CD4-positive, alpha-beta T cell treated with Interleukin-21 for 1 hour (primary cell): ENCODE measurements around the gene PLEKHA6.

Experiments used
- DNase-seq: peaks from one replicate; pipeline ENCODE4 v3.0.0-alpha.2; 2020

Gene PLEKHA6

DNA sequence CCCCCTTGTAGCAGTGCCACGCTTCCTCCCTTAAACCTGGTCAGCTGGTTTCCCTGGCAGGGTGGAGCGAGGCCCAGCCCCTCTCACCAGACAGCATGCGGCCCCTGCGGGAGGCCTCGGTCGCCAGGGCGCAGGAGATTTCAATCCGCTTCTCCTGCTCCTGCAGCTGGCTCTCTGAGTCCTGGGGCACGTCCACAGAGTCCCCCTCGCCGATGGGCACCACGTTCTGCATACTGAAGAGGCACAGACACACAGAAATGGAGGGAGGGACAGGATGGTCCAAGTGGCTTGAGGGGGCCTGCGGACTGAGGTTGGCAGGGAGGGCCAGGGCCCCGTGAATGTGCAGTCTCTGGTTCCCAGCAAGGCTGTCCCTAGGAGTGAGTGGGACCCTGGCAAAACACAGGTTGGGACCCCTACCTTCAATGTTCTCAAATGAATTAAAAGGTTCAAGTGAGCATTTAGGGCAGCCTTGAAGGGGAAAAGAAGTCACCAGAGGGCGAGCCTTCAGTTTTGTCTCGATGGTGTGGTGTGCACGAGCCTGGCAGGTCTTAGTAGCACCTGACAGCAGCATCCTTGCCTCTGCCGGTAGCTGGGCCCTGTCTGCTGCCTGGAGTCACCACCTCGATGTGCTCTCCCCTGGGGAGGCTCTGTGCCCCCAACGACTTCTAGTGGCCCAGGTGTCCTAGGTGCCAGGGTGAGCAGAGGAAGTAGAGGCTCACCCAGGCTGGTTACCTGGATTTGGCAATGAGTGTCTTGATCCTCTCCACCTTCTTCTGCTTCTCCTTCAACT, 131.5 kb downstream of the PLEKHA6 start:
- no peak for DNase-seq

DNA sequence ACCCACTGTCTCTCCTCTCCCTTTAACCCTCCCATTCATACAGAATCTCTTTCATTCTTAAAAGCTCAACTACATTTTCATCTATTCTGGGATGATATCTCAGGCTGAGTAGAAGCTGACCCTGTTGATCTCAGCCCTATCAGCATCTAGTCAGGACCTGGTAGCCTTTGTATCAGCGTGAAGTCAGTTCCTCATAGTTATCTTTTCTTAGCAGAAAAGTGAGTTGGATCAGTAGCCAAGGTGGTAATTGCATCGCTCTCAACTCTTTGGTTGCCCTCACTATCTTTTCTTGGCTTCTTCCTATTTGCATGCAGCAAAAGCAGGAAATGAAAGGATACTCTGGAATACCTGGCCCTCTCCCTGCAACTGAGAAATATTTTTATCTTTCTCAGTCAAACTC, 132.4 kb downstream of the PLEKHA6 start:
- DNase-seq: no peak

GRCh38 chr1:204225841-204226735, 133.6 kb downstream of the PLEKHA6 start:
- DNase-seq: no peak

- no peak for DNase-seq
Observed at GRCh38 chr1:204224655-204225054, 135.1 kb downstream of the PLEKHA6 start.

DNA sequence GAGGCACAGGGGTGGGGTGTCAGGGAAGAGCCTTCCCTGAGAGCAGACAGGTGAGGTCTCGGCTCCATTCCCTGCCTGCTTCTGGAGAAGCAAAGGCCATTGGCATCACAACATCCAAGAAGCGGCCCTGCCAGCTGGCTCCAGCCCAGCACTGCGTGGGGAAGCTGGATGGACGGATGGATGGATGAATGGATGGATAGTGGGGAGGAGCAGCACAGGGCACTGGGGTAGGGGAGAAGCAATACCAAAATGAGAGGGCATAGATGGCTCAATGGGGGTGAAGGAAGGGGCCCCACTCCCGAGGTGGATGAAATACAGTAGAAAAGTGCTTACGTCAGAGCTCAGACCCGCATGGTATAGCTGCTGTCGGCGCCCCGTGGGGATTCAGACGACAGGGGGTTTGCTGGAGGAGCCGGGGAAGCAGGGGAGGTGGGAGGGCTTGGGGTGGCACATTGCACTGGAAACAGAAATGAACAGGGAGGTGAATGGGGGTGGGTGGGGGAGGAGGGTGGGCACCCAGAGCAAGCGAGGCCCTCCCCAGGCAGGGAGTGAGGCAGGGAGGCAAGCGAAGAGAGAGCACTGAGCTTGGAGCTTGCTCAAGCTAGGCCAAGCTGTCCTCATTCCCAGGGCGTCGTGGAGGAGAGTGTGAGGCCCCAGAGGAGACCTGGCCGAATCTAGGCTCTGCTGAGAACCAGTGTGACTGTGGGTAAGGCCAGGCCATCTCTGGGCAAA, 136.4 kb downstream of the PLEKHA6 start:
- no peak for DNase-seq

DNA sequence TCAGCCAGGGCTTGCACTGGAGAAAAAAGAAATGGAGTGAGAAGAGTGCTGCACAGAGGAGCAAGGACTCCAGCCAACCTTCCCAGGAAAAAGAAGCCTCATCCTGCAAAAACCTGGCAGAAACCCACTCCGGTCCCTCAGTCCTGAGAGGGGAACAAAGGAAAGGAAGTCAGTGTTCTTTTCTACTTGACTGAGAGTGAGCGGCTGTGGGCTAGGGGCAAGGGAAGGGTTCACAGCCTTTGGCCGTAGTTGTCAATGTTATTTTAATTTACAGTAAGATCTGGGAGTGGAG, 137.0 kb downstream of the PLEKHA6 start:
- DNase-seq: no peak

GRCh38 chr1:204222006-204222763, 137.5 kb downstream of the PLEKHA6 start:
- DNase-seq: no peak

DNA sequence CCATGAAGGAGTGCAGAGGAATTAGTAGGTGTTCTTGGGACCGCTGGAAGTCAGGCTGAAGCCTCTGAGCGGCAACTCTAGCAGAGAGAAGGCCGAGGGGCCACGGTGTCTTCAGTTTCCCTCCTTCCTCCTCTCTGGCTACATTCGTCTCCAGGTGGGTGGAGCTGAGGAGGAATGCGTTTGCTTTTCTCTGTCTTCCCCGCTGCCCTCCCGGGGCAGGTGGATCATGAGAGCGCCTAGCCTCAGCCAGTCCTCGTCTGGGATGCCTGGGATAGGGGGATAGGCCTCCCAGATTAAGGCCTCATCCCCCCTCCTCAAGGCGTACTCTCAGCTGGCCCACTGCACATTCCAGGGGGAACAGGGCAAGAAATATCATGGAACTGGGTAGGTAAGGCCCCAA, 138.5 kb downstream of the PLEKHA6 start:
- no peak for DNase-seq

GRCh38 chr1:204219971-204220616, 139.6 kb downstream of the PLEKHA6 start:
- no peak for DNase-seq

GRCh38 chr1:204218552-204218951, 141.2 kb downstream of the PLEKHA6 start:
- no peak for DNase-seq

DNA sequence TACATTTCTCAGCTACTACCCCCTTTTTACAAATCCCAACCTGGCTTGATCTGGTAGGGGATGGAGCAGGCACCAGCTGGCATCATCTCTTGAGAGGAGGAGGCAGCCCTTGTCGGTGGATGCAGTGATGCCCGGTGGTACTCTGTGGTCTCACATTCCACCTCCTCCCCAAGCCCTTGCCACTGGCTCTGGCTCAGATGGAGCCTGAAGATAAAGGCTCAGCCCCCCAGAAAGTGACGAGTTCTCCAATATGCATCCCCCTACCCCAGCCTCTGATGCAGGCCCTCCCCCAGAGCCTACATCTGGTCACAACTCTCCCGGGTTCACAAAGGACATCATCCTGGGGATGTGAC, 142.1 kb downstream of the PLEKHA6 start:
- no peak for DNase-seq

- no peak for DNase-seq
Observed at GRCh38 chr1:204216880-204217647, 142.7 kb downstream of the PLEKHA6 start.

- DNase-seq: no peak
Observed at GRCh38 chr1:204216236-204216635, 143.5 kb downstream of the PLEKHA6 start.

GRCh38 chr1:204213668-204214662, 145.8 kb downstream of the PLEKHA6 start, which contains the start of gene GOLT1A:
Gene GOLT1A (minus strand): TSS chr1:204213988. CDS start chr1:204213906, 82 bp downstream.
- peak; percentile 40 for DNase-seq

DNA sequence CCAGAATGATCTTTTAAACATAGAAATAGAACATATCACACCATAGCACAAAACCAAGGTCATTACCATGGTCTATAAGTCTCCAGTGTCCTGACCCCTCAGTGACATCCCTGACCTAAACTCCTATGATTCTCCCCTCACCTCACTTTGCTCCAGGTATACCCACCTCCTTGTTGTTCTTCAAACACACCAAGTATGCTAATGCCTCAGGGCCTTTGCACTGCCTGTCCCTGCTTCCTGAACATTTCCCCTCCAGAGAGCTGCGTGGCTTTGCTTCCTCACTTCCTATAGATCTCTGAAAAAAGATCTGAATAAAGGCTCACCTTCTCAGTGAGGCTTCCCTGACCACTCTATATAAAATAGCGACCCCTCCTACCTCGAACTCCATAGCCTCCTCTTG, 147.0 kb downstream of the PLEKHA6 start:
- no peak for DNase-seq

DNA sequence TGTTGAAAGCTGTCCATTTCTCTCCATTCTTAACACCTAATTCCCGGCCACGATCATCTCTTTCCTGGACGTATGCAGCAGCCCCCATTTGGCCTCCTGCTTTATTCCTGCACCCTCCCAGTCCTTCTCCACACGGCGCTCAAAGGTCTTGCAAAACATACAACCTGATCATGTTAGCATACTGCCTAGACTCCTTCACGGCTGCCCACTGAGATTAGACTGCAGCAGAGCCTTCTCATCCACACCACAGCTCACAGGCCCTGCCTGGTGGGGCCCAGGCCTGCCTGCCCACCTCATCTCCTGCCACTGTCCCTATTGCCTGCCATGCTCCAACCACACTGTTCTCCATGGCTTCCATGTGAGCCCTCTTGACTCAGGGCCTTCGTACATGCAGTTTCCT, 148.7 kb downstream of the PLEKHA6 start:
- DNase-seq: no peak

- DNase-seq: peak; percentile 63
Observed at GRCh38 chr1:204207136-204207616, 152.6 kb downstream of the PLEKHA6 start.

GRCh38 chr1:204206121-204206520, 153.6 kb downstream of the PLEKHA6 start:
- no peak for DNase-seq

GRCh38 chr1:204205486-204205885, 154.2 kb downstream of the PLEKHA6 start:
- no peak for DNase-seq

- no peak for DNase-seq
Observed at GRCh38 chr1:204204944-204205343, 154.8 kb downstream of the PLEKHA6 start.
